B cell (primary cell): ENCODE data around the gene NOP16. TPM values are rescaled to one million over a fixed set of nuclear protein-coding genes. Genes with fewer than 3 reads are reported as not detected.
A peak's percentile ranks its signal among the peaks of the same experiment; 100 is the strongest.

Experiments
- ATAC-seq: fragments of 200-7000 bp; cut with Tn5 transposase; one replicate; pipeline ENCODE4 v1.10.0; 2021; ENCODE audit warnings: low read depth, mild to moderate bottlenecking, moderate number of reproducible peaks, moderate library complexity
- CTCF ChIA-PET: fragments of 350-600 bp; sonication (Branson Sonifier 250); formaldehyde crosslinking; loops from one replicate; lab custom pipeline; 2021; ENCODE audit warnings: antibody characterized with exemption, inconsistent platforms; lab: Charles Lee
- POLR2A ChIA-PET: fragments of 350-600 bp; sonication (Branson Sonifier 250); formaldehyde crosslinking; loops from one replicate; lab custom pipeline; 2021; ENCODE audit warnings: antibody characterized with exemption; lab: Charles Lee
- DNase-seq: peaks from one replicate; pipeline ENCODE4 v3.0.0; 2013
- H2AFZ ChIP-seq: 2 replicates; pipeline ENCODE4 v1.6.1; 2012; ENCODE audit warnings: mild to moderate bottlenecking, low read depth, low read length; ENCODE audit not compliant: insufficient read depth, poor library complexity, severe bottlenecking
- H3K27ac ChIP-seq, 2 donors: 1 replicate in 1 of 2; 2 replicates in 1 of 2; pipeline ENCODE4 v1.5.1; 2012 to 2013; ENCODE audit warnings: low read length in 2 of 2, mild to moderate bottlenecking in 2 of 2, moderate library complexity in 1 of 2
- H3K27me3 ChIP-seq, 4 experiments: fragments of 200-600 bp in 1 of 4; sonication (generic) in 1 of 4; replicated peaks in 1 of 4; 1 replicate in 2 of 4; 2 replicates in 2 of 4; pipeline versions ENCODE4 v1.6.1 to v1.7.0; 2013 to 2016; ENCODE audit warnings: low read length in 3 of 4, mild to moderate bottlenecking in 2 of 4, mixed read lengths in 1 of 4, moderate library complexity in 1 of 4; ENCODE audit not compliant: insufficient read depth in 4 of 4, control insufficient read depth in 3 of 4; ENCODE audit errors: control extremely low read depth in 1 of 4
- H3K36me3 ChIP-seq, 2 experiments: replicated peaks in 1 of 2; 1 replicate in 1 of 2; 2 replicates in 1 of 2; pipeline versions ENCODE4 v1.6.1 to v1.7.1; 2013; ENCODE audit warnings: low read length in 1 of 2; ENCODE audit not compliant: insufficient read depth in 2 of 2, control insufficient read depth in 1 of 2; ENCODE audit errors: control extremely low read depth in 1 of 2, extremely low read depth in 1 of 2
- H3K4me1 ChIP-seq, 2 donors: fragments of 200-600 bp in 1 of 2; sonication (generic) in 1 of 2; 1 replicate in 1 of 2; 2 replicates in 1 of 2; pipeline versions ENCODE4 v1.5.1 to v1.6.1; 2013 to 2017; ENCODE audit warnings: low read length in 2 of 2; ENCODE audit not compliant: control insufficient read depth in 2 of 2, insufficient read depth in 2 of 2
- H3K4me2 ChIP-seq: replicated peaks from 2 replicates; pipeline ENCODE3; 2012; ENCODE audit warnings: mild to moderate bottlenecking, low read depth, low read length; ENCODE audit not compliant: poor library complexity, severe bottlenecking
- H3K4me3 ChIP-seq, 5 experiments: fragments of 200-600 bp in 1 of 5; sonication (generic) in 1 of 5; 1 replicate in 3 of 5; 2 replicates in 2 of 5; pipeline versions ENCODE4 v1.5.1 to v1.7.0; 2011 to 2016; ENCODE audit warnings: low read length in 4 of 5, mild to moderate bottlenecking in 4 of 5, low read depth in 2 of 5, control low read depth in 1 of 5, moderate library complexity in 1 of 5; ENCODE audit not compliant: insufficient read depth in 1 of 5; ENCODE audit errors: control extremely low read depth in 1 of 5, extremely low read depth in 1 of 5
- H3K79me2 ChIP-seq: fragments of 200-600 bp; sonication (generic); one replicate; pipeline ENCODE4 v1.6.0; 2016; ENCODE audit warnings: low read length; ENCODE audit not compliant: control insufficient read depth, insufficient read depth
- H3K9ac ChIP-seq: fragments of 200-600 bp; sonication (generic); 2 replicates; pipeline ENCODE4 v1.6.1; 2017; ENCODE audit warnings: mild to moderate bottlenecking, low read length, moderate library complexity
- H3K9me3 ChIP-seq, 3 donors: one replicate each; pipeline versions ENCODE4 v1.6.1 to v1.7.1; 2013; ENCODE audit warnings: low read length in 2 of 3; ENCODE audit not compliant: control insufficient read depth in 2 of 3, insufficient read depth in 1 of 3; ENCODE audit errors: control extremely low read depth in 1 of 3
- H4K20me1 ChIP-seq: 2 replicates; pipeline ENCODE4 v1.6.0; 2012; ENCODE audit warnings: mild to moderate bottlenecking, low read length; ENCODE audit not compliant: insufficient read depth, control insufficient read depth, poor library complexity, severe bottlenecking
- H3K27ac Mint-ChIP-seq: one replicate; pipeline ENCODE4 v1.8.0; 2021; ENCODE audit warnings: mixed read lengths
- H3K27me3 Mint-ChIP-seq: one replicate; pipeline ENCODE4 v1.8.0; 2021; ENCODE audit warnings: mixed read lengths
- H3K4me1 Mint-ChIP-seq: one replicate; pipeline ENCODE4 v1.8.0; 2021; ENCODE audit warnings: mixed read lengths
- H3K4me3 Mint-ChIP-seq: one replicate; pipeline ENCODE4 v1.8.0; 2021; ENCODE audit warnings: mixed read lengths
- H3K9me3 Mint-ChIP-seq: one replicate; pipeline ENCODE4 v1.8.0; 2022; ENCODE audit warnings: mixed read lengths; ENCODE audit not compliant: insufficient read depth
- EZH2 ChIP-seq: IDR thresholded peaks from 2 replicates; pipeline ENCODE4 v1.6.1; 2012; ENCODE audit warnings: borderline replicate concordance, low read depth, mild to moderate bottlenecking, moderate library complexity, low read length; ENCODE audit not compliant: insufficient read depth, poor library complexity, severe bottlenecking
- WGBS: methylation state at CpG from one replicate; pipeline ENCODE4 v1.1.5; 2013; ENCODE audit warnings: missing lambda C conversion rate; ENCODE audit not compliant: insufficient coverage; 5-methylcytosine and 5-hydroxymethylcytosine counted together
- intact Hi-C: fragments of 100-400 bp; cut with micrococcal nuclease; formaldehyde crosslinking; loops from one replicate; pipeline ENCODE4 v1.10.0; 2022
- polyA plus RNA-seq: library from polyadenylated mRNA; depleted of rRNA; stranded (reverse); fragments of >200 nt; gene quantifications from 2 replicates; pipeline ENCODE4 v1.2.3, GENCODE V29; 2012
- total RNA-seq, 2 donors: library from RNA; stranded (reverse); fragments of 120-200 nt in 1 of 2; gene quantifications; 1 replicate in 1 of 2; 2 replicates in 1 of 2; pipeline versions ENCODE4 v1.2.3 to v1.2.4, GENCODE V29; 2013 to 2022
- TF ChIP-seq, protein P1 (sequence below): fragments of 200-600 bp; IDR thresholded peaks from one replicate; pipeline ENCODE4 v1.8.0; 2022; ENCODE audit warnings: antibody characterized with exemption, mild to moderate bottlenecking

Gene NOP16
- total and polyA plus RNA-seq, 2 donors (not counting 1 experiment from before 2014, with no cell fraction given): 25.0 to 27.8 TPM

DNA sequence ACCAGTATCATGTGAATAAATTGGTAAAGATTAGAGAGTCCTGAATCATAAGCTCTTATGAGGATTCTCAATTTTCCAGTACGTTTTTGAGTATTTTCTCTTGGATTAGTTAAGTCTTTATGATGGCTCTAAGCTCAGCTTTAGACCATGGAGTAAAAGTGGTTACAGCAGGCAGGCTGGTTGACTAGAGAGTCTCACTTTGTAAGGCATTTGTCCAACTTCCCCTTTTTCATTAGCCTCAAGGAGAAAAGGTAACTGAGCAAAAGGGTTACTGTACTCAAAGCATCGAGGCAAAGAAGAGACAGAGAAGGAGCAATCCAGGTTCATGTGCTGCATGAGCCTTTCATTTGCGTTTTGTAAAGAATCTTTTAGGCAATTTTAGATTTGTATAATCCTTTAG, 8.5 kb downstream of the NOP16 start:
- H3K27ac ChIP-seq: no peak overlapping the region
- peaks cover 2% of the 10 kb centered on the region for H3K79me2 ChIP-seq
- no peak overlapping the region for H2AFZ ChIP-seq
- intact Hi-C loops: loop anchor here (10.0 kb wide), 1 partner anchor 145 kb away; the partner anchor contains the start of gene SIMC1
- Mint-ChIP-seq H3K27ac (peak overlapping the region; percentile 57), H3K4me3 (no peak overlapping the region), H3K27me3 (no peaks in the 10 kb centered on the region), H3K4me1 (peaks cover 10% of the 10 kb centered on the region), H3K9me3 (no peaks in the 10 kb centered on the region)
- no peak overlapping the region for H3K4me3 ChIP-seq
- no peaks in the 10 kb centered on the region for H3K27me3 ChIP-seq
- peaks cover 7 to 8% of the 10 kb centered on the region in 2 donors for H3K4me1 ChIP-seq
- H4K20me1 ChIP-seq: peaks cover under 1% of the 10 kb centered on the region
- ATAC-seq (peak; percentile 66), DNase-seq (peak; percentile 48)
- ChIA-PET POLR2A (no interaction called here), CTCF (no interaction called here)
- 79% methylated on average over 2 of the region's 3 CpGs for WGBS
- H3K9me3 ChIP-seq: no peaks in the 10 kb centered on the region
- H3K9ac ChIP-seq: no peak overlapping the region
- TF ChIP-seq, protein P1, sequence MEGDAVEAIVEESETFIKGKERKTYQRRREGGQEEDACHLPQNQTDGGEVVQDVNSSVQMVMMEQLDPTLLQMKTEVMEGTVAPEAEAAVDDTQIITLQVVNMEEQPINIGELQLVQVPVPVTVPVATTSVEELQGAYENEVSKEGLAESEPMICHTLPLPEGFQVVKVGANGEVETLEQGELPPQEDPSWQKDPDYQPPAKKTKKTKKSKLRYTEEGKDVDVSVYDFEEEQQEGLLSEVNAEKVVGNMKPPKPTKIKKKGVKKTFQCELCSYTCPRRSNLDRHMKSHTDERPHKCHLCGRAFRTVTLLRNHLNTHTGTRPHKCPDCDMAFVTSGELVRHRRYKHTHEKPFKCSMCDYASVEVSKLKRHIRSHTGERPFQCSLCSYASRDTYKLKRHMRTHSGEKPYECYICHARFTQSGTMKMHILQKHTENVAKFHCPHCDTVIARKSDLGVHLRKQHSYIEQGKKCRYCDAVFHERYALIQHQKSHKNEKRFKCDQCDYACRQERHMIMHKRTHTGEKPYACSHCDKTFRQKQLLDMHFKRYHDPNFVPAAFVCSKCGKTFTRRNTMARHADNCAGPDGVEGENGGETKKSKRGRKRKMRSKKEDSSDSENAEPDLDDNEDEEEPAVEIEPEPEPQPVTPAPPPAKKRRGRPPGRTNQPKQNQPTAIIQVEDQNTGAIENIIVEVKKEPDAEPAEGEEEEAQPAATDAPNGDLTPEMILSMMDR: no peak
- TF ChIP-seq EZH2: no peak
- H3K4me2 ChIP-seq: no peak overlapping the region
- peaks cover 5 to 39% of the 10 kb centered on the region in 2 experiments for H3K36me3 ChIP-seq

DNA sequence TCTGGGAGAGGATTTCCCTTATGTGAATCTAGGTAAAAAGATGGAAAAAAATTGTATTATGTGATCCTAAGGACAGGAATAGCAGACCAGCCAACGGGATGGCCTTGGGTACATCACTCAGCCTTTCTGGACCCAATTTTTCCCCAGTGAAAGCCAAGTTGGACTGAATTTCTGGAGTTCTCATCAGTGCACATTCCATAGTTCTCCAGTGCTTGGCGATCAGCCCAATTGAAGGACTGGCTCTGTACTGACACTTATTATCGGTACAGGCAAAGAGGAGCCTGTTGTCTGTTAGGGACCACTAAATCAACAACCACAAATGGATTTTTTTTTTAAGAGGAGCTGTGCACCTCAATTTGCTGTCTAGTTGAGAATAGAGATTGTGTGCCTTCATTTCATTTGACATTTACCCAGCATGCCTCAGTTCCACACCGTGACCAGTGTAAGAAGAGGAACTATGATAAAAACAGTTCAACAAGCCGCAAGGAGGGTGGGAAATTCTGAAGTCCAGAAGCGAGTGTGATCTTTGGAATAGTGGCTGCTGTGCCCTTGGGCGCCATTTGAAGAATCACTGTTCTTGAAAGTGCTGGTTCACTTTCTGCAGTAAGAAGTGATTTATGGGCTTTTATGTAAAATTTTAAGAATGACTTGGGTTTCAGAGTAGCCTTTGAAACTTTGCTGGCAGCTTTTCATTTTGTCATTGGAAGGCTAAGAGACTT, 15.1 kb downstream of the NOP16 start:
- ChIA-PET CTCF (no interaction called here), POLR2A (interaction anchor here (1.0 kb wide), 1 partner anchor 11 kb away, joined by 3 read pairs; no protein-coding TSS in a partner anchor)
- no peaks in the 10 kb centered on the region for H3K27me3 ChIP-seq
- H3K36me3 ChIP-seq: peaks cover 0 to 15% of the 10 kb centered on the region in 2 experiments
- no peak overlapping the region for H3K9ac ChIP-seq
- H4K20me1 ChIP-seq: no peaks in the 10 kb centered on the region
- intact Hi-C loops: loop anchor here (2.0 kb wide), 1 partner anchor 16 kb away; the partner anchor contains the start of genes HIGD2A and NOP16
- H3K79me2 ChIP-seq: no peaks in the 10 kb centered on the region
- TF ChIP-seq, protein P1: no peak
- TF ChIP-seq EZH2: no peak
- WGBS: 65% methylated on average over 4 of the region's 7 CpGs
- H3K27ac ChIP-seq: peak overlapping the region in 1 of 2 donors; percentile 47
- H2AFZ ChIP-seq: no peak overlapping the region
- Mint-ChIP-seq H3K4me3 (no peak overlapping the region), H3K27me3 (no peaks in the 10 kb centered on the region), H3K4me1 (peaks cover 13% of the 10 kb centered on the region), H3K9me3 (no peaks in the 10 kb centered on the region), H3K27ac (peak overlapping the region; percentile 28)
- peaks cover 8 to 11% of the 10 kb centered on the region in 2 donors for H3K4me1 ChIP-seq
- peak; percentile 77 for ATAC-seq
- peak overlapping the region; percentile 39 for H3K4me2 ChIP-seq
- DNase-seq: peak; percentile 55
- H3K9me3 ChIP-seq: peaks cover 0 to 3% (median 0%) of the 10 kb centered on the region in 3 donors
- no peak overlapping the region for H3K4me3 ChIP-seq
